HepG2 (cell line): ENCODE results near the gene SPTBN2. TPM values are rescaled to one million over a fixed set of nuclear protein-coding genes. Genes with fewer than 3 reads are reported as not detected.

Experiments used
- ATAC-seq: fragments of 200-7000 bp; cut with Tn5 transposase; 3 replicates; pipeline ENCODE4 v1.9.1; 2020; ENCODE audit warnings: mild to moderate bottlenecking, moderate library complexity
- BruUV-seq: library from RNA; stranded (reverse); fragments of 400-500 nt; replicated peaks from 2 replicates; lab custom pipeline; 2021; lab: Mats Ljungman, UMichigan
- CTCF ChIA-PET: fragments of 300-600 bp; formaldehyde crosslinking; extraction: SDS; loops from one replicate; lab custom pipeline; 2021; ENCODE audit warnings: low total read pairs, inconsistent platforms, low intra/inter-chr PET ratio; lab: Yijun Ruan, JAX
- POLR2A ChIA-PET: fragments of 350-600 bp; sonication (Branson Sonifier 250); formaldehyde crosslinking; loops from one replicate; lab custom pipeline; 2020; ENCODE audit warnings: antibody characterized with exemption, inconsistent platforms; lab: Yijun Ruan, JAX
- DNase-seq: peaks from one replicate; pipeline ENCODE4 v3.0.0-alpha.2; 2015; ENCODE audit warnings: low spot score
- FAIRE-seq: peaks from 3 replicates; lab custom pipeline; 2011; peaks lifted over from hg19 to GRCh38; lab: Jason Lieb, UNC
- H2AFZ ChIP-seq: one replicate; pipeline ENCODE4 v1.6.1; 2011; ENCODE audit warnings: low read length, inconsistent platforms
- H3K27ac ChIP-seq: fragments of 300-600 bp; 3 replicates; pipeline ENCODE4 v1.8.0; 2011; ENCODE audit warnings: mixed run types, mild to moderate bottlenecking, mixed read lengths, low read length, inconsistent platforms; ENCODE audit not compliant: insufficient read depth; ENCODE audit errors: extremely low read length
- H3K27me3 ChIP-seq, 2 experiments: fragments of 200-600 bp in 1 of 2; 2 replicates in 1 of 2; 3 replicates in 1 of 2; pipeline versions ENCODE4 v1.6.0 to v1.8.0; 2011; ENCODE audit warnings: low read length in 2 of 2, mild to moderate bottlenecking in 2 of 2, moderate library complexity in 2 of 2, inconsistent platforms in 1 of 2; ENCODE audit not compliant: insufficient read depth in 2 of 2, control insufficient read depth in 1 of 2
- H3K36me3 ChIP-seq, 2 experiments: fragments of 200-600 bp in 1 of 2; replicated peaks in 1 of 2; 2 replicates in 1 of 2; 3 replicates in 1 of 2; pipeline versions ENCODE4 v1.5.1 to v1.8.0; 2011; ENCODE audit warnings: low read length in 2 of 2, inconsistent platforms in 1 of 2; ENCODE audit not compliant: insufficient read depth in 2 of 2, control insufficient read depth in 1 of 2
- H3K4me1 ChIP-seq: 2 replicates; pipeline ENCODE4 v1.5.1; 2012; ENCODE audit warnings: low read length, inconsistent platforms; ENCODE audit not compliant: insufficient read depth
- H3K4me2 ChIP-seq: 2 replicates; pipeline ENCODE4 v1.6.0; 2011; ENCODE audit warnings: low read depth, low read length, inconsistent platforms
- H3K4me3 ChIP-seq, 3 experiments: fragments of 200-600 bp in 1 of 3; sonication (generic), shearing (Covaris generic) in 1 of 3; replicated peaks in 1 of 3; 2 replicates each; pipeline ENCODE4 v1.5.1; 2011 to 2016; ENCODE audit warnings: low read length in 3 of 3, inconsistent platforms in 2 of 3, low read depth in 2 of 3, mild to moderate bottlenecking in 2 of 3, control low read depth in 1 of 3, mixed read lengths in 1 of 3; ENCODE audit not compliant: insufficient read depth in 1 of 3
- H3K79me2 ChIP-seq: one replicate; pipeline ENCODE4 v1.6.1; 2011; ENCODE audit warnings: low read length, inconsistent platforms; ENCODE audit not compliant: insufficient read depth
- H3K9ac ChIP-seq: 2 replicates; pipeline ENCODE4 v1.6.0; 2011; ENCODE audit warnings: mild to moderate bottlenecking, low read depth, low read length, inconsistent platforms; ENCODE audit not compliant: insufficient read depth
- H3K9me3 ChIP-seq: 2 replicates; pipeline ENCODE4 v1.5.1; 2012; ENCODE audit warnings: mild to moderate bottlenecking, low read length
- H4K20me1 ChIP-seq: 2 replicates; pipeline ENCODE4 v1.6.0; 2011; ENCODE audit warnings: inconsistent platforms, mild to moderate bottlenecking, low read length, moderate library complexity; ENCODE audit not compliant: insufficient read depth
- BCL3 ChIP-seq: sonication (generic); formaldehyde crosslinking; IDR thresholded peaks from 2 replicates; pipeline ENCODE4 v1.5.1; 2020; ENCODE audit warnings: mild to moderate bottlenecking, missing genetic modification reagents, moderate library complexity
- BRCA1 ChIP-seq: sonication (generic); formaldehyde crosslinking; IDR thresholded peaks from 2 replicates; pipeline ENCODE4 v1.4.0; 2020; ENCODE audit warnings: missing genetic modification reagents
- CCDC6 ChIP-seq: sonication (generic); formaldehyde crosslinking; IDR thresholded peaks from 2 replicates; pipeline ENCODE4 v1.8.1; 2022; ENCODE audit warnings: mild to moderate bottlenecking, missing genetic modification reagents, moderate library complexity
- EEA1 ChIP-seq: sonication (generic); formaldehyde crosslinking; IDR thresholded peaks from 2 replicates; pipeline ENCODE4 v1.5.1; 2020; ENCODE audit warnings: mild to moderate bottlenecking, missing genetic modification reagents, borderline replicate concordance
- LCORL ChIP-seq, 2 experiments: fragments of 450-650 bp in 1 of 2; sonication (generic) in 1 of 2; formaldehyde crosslinking in 1 of 2; IDR thresholded peaks; 2 replicates each; pipeline versions ENCODE4 v1.5.0 to v1.6.1; 2017 to 2020; ENCODE audit warnings: antibody characterized with exemption in 1 of 2, missing genetic modification reagents in 1 of 2
- NFIC ChIP-seq: IDR thresholded peaks from 2 replicates; pipeline ENCODE4 v1.6.1; 2012; ENCODE audit warnings: mild to moderate bottlenecking, low read length, inconsistent platforms
- PPARG ChIP-seq: conservative IDR thresholded peaks from 2 replicates; pipeline ENCODE4 v1.6.1; 2016; ENCODE audit warnings: missing biosample characterization, missing genetic modification reagents
- PRDM4 ChIP-seq: sonication (generic); formaldehyde crosslinking; IDR thresholded peaks from 2 replicates; pipeline ENCODE4 v1.9.0; 2021; ENCODE audit warnings: missing genetic modification reagents, borderline replicate concordance
- SALL1 ChIP-seq: sonication (generic); formaldehyde crosslinking; IDR thresholded peaks from 2 replicates; pipeline ENCODE4 v1.8.0; 2022; ENCODE audit warnings: mild to moderate bottlenecking, missing genetic modification reagents
- ZBTB2 ChIP-seq: sonication (generic); formaldehyde crosslinking; IDR thresholded peaks from 2 replicates; pipeline ENCODE4 v1.8.0; 2022; ENCODE audit warnings: low read depth, missing genetic modification reagents
- ZNF34 ChIP-seq: sonication (generic); formaldehyde crosslinking; IDR thresholded peaks from 2 replicates; pipeline ENCODE4 v1.4.0; 2020; ENCODE audit warnings: mild to moderate bottlenecking, missing genetic modification reagents, borderline replicate concordance
- ZNF605 ChIP-seq: sonication (generic); formaldehyde crosslinking; IDR thresholded peaks from 2 replicates; pipeline ENCODE4 v1.8.0; 2022; ENCODE audit warnings: mild to moderate bottlenecking, missing genetic modification reagents
- ZNF704 ChIP-seq: sonication (generic); formaldehyde crosslinking; IDR thresholded peaks from 2 replicates; pipeline ENCODE4 v1.8.1; 2023; ENCODE audit warnings: mild to moderate bottlenecking, inconsistent platforms, moderate library complexity, missing genetic modification reagents, borderline replicate concordance
- ZNF770 ChIP-seq: sonication (generic); formaldehyde crosslinking; IDR thresholded peaks from 2 replicates; pipeline ENCODE4 v1.5.0; 2020; ENCODE audit warnings: mild to moderate bottlenecking, missing genetic modification reagents
- WGBS: methylation state at CpG from one replicate; pipeline ENCODE4 v1.1.6; 2017; ENCODE audit warnings: low lambda C conversion rate; 5-methylcytosine and 5-hydroxymethylcytosine counted together
- in situ Hi-C: cut with HindIII; loops from 2 replicates; pipeline ENCODE4 v1.10.0; 2017; ENCODE audit warnings: low pct_unique_long_range_greater_than_20kb; ENCODE audit not compliant: extremely low pct_ligation_motif_present
- intact Hi-C: fragments of 100-400 bp; cut with micrococcal nuclease; formaldehyde crosslinking; loops from one replicate; pipeline ENCODE4 v1.10.0; 2022; ENCODE audit not compliant: unreplicated experiment
- polyA plus RNA-seq, 8 experiments: library from polyadenylated mRNA; depleted of rRNA in 3 of 8; stranded (reverse) in 7 of 8; unstranded in 1 of 8; fragments of >200 nt; fragmentation: Illumina TruSeq in 4 of 8; extraction: Trizol in 4 of 8; gene quantifications; 2 replicates each; pipeline versions ENCODE4 v1.2.1 to v1.2.3, GENCODE V29; 2011 to 2016; ENCODE audit warnings: low read depth in 4 of 8, missing spikeins in 1 of 8, mixed read lengths in 1 of 8; ENCODE audit not compliant: insufficient read depth in 1 of 8
- total RNA-seq, 5 experiments: library from RNA; depleted of rRNA; stranded (reverse); fragments of >200 nt; fragmentation: Illumina TruSeq; extraction: Trizol; gene quantifications; 2 replicates each; pipeline ENCODE4 v1.2.3, GENCODE V29; 2016; ENCODE audit warnings: low read depth in 1 of 5

SPTBN2 gene
- total and polyA plus RNA-seq, 2 of the 13 experiments (the other 11 are each of a cell fraction or from before 2014, with no cell fraction given), result 0.65 to 4.0 TPM

- Histone ChIP-seq H3K4me2 (no peak overlapping the region), H3K9ac (no peak overlapping the region), H3K4me3 (no peak overlapping the region), H3K27me3 (no peaks in the 10 kb centered on the region; a peak in 1 of 5 replicates), H3K4me1 (peaks cover 13% of the 10 kb centered on the region), H3K9me3 (no peaks in the 10 kb centered on the region), H4K20me1 (no peaks in the 10 kb centered on the region), H3K79me2 (no peaks in the 10 kb centered on the region), H3K36me3 (no peaks in the 10 kb centered on the region), H2AFZ (no peak overlapping the region), H3K27ac (no peak overlapping the region)
- WGBS, result 79% methylated on average over 8 of the region's 10 CpGs
- in situ Hi-C loops, result no loop called here
- ATAC-seq (peak; percentile 64), FAIRE-seq (peak; percentile 76), DNase-seq (peak; percentile 66)
- ChIA-PET CTCF (no interaction called here), POLR2A (no interaction called here)
- intact Hi-C loops, result no loop called here
- BruUV-seq, result no TSS peak
- TF ChIP-seq ZNF704 (CRISPR knock-in tag), result no peak
- TF ChIP-seq BCL3 (CRISPR knock-in tag), result 0 out of 2 replicates have a peak, but pooled peaks have one; percentile 58
- TF ChIP-seq SALL1 (CRISPR knock-in tag), result peak; percentile 14; the same call in 1 of the 2 replicates
- peak; percentile 31; the same call in 1 of the 2 replicates for TF ChIP-seq ZNF605
- peak; percentile 55; the same call in 1 of the 2 replicates for TF ChIP-seq PPARG (CRISPR knock-in tag)
- TF ChIP-seq ZNF770, result no peak
- TF ChIP-seq BRCA1 (CRISPR knock-in tag), result no peak
- 0 out of 2 replicates have a peak, but pooled peaks have one; percentile 38 for TF ChIP-seq LCORL (IDR thresholded peaks at IDR 0.05)
- TF ChIP-seq LCORL (CRISPR knock-in tag; IDR thresholded peaks at IDR 0.05), result no peak
- no peak for TF ChIP-seq EEA1
- TF ChIP-seq ZNF34 (CRISPR knock-in tag), result no peak
- TF ChIP-seq PRDM4 (CRISPR knock-in tag), result no peak
- 0 out of 2 replicates have a peak, but pooled peaks have one; percentile 28 for TF ChIP-seq NFIC
- no peak for TF ChIP-seq ZBTB2 (CRISPR knock-in tag)
- no peak for TF ChIP-seq CCDC6
Observed at GRCh38 chr11:66701432-66702240, 27.4 kb downstream of the SPTBN2 start.
